HG02678 (cell line): Measurements from ENCODE around the gene ATP6V1E1.
"Not testable (repeated sequence)": the region's sequence is repeated elsewhere in the genome, so short reads cannot be mapped to it uniquely, and the experiment has no call there.

ENCODE experiments used
- ATAC-seq: cut with Tn5 transposase; IDR thresholded peaks from one replicate; pipeline ENCODE4 v1.9.1; 2021; ENCODE audit warnings: mild to moderate bottlenecking, moderate library complexity; ENCODE audit not compliant: unreplicated experiment

Gene ATP6V1E1

GRCh38 chr22:17583151-17583550, 45.4 kb downstream of the ATP6V1E1 start:
- ATAC-seq: no peak

DNA sequence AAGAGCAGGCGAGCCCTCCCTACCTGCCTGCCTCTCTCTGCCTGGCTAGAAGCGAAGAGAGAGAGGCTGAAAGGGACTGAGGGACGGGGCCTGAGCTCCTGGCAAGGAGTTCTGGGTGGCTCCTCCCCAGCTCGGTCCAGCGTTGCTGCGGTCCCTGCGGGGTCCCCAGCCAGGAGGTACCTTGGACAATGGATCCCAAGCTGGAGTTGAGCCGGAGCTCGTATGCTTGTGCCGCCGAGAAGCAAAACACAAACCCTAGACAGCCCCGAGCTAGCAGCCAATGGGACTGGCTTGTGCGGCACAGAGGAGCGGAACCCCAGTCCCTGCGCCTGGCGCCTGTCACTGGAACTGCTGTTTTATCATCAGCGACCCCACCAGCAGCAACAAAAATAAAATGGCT, 46.9 kb downstream of the ATP6V1E1 start:
- no peak for ATAC-seq

DNA sequence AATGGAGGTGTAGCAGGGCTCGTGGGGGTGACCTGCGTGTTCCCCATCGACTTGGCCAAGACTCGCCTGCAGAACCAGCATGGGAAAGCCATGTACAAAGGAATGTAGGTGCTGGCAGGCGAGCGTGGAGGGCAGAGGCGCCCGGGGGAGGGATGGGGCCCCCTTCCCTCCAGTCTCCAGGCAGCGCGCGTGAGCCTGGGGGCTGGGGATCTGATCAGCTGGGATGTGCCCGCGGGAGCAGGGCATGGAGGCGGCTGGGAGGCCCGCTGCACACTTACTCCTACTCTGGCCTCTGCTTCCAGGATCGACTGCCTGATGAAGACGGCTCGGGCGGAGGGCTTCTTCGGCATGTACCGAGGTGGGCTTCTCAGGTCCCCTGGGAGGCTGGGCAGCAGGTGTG, 47.5 kb downstream of the ATP6V1E1 start:
- ATAC-seq: no peak

DNA sequence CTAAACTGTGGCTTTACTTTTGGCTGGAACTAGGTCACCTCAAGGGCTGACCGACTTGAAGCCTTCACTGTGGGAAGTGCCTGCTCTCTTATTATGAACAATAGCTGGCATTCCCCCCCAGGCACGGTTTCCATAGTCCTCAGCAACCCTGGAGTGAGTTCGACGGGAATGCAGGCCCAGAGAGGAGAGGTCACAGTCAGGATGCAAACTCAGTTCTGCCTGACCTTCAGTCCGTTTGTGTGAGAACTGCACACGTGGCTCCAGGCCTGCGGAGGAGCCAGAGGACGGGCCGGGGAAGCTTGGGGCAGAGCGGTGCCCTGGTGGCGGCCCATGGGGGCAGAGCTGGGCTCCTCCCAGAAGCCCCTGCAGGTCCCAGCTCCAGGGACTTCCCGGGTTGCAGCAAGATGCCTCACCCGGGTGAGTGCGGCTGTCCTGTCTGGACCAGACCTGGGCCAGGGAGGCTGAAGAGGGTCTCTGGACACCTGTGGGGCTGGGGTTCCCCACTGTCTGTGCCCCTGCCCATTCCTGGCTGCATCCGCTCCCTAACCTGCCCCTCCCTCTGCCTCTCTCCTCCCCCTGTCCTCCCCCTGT, 48.0 kb downstream of the ATP6V1E1 start:
- no peak for ATAC-seq

DNA sequence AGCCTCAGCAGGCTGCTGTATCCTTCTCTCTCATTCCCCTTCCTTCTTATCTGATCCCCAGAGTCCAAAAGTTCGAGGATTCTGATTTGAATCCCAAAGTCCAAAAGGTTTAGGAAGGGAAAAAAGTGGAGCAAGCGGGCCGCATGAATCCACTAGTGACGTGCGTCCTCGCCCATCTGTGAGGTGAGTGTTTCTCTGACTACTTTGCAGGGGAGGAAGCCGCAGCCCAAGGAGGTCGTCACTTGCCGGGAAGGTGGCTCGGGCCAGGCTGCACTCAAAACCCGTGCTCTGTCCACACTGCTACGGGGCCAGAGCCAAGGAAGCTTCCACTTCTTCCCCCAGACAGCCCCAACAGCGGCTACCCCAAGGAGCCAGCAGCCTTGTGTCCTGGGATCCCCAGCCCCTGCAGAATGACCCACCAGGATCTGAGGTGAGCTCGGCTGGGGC, 49.0 kb downstream of the ATP6V1E1 start:
- no peak for ATAC-seq

DNA sequence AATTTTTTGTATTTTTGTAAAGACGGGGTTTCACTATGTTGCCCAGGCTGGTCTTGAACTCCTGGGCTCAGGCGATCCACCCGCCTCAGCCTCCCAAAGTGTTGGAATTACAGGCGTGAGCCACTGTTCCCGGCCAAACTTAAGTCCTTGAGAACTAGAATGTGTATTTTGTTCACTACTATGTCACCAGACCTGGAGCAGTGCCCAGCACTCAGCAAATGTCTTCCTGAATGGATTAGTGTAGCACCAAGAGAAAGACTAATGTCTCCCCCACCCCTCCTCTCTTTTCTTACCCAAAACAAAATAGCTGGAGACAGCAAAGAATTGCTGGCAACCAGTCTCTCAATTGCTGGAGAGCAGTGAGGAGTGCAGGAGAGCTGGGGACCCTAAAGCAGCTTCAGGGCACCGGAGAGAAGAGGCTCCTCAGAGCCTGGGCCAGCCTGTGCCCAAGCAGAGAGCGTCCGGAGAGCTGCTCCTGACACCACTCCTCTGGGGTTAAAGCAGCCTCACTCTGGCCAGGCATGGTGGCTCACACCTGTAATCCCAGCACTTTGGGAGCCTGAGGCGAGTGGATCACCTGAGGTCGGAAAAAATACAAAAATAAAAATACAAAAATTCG, 50.3 kb downstream of the ATP6V1E1 start:
- no peak for ATAC-seq

DNA sequence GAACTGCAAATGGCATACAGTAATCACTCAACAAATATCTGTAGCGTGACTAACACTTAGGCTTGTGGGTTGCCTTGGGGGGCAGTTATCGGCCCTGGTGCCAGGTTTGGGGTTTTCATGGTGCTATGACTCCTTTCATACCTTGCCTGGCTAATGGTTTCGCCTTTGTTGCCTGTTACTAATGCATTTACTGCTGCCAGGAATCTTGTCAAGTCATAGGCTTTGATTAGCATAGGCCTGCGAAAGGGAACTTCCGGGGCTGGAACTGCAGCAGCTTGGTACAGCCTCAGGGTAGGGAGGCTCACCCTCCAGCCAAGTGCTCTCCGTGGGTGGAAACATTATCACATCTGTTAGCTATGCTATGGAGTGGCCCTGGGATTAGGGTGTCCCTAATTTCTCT, 52.1 kb downstream of the ATP6V1E1 start:
- no peak for ATAC-seq

GRCh38 chr22:17575681-17576080, 52.9 kb downstream of the ATP6V1E1 start:
- no peak for ATAC-seq

DNA sequence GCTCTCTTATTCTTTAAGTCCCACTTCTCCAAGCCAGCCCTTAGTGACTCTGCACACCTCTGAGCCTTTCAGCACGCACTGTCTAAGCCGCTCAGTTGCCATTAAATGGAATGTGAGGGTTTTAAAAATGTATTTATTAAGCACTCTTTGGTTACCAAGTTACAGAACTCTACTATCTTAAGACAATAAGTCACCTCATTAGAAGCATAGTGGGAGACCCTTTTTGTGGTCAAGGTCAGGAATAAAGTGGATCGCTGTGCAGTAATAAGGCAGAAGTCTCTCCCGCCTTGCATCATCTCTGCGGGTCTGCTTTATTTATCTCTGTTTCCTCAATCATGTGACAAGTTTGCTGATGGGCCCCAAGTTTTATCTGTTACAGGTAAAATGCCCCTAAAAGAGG, 53.4 kb downstream of the ATP6V1E1 start:
- no peak for ATAC-seq

- no peak for ATAC-seq
Measured at GRCh38 chr22:17570851-17571631, 57.5 kb downstream of the ATP6V1E1 start.

GRCh38 chr22:17569971-17570511, 58.5 kb downstream of the ATP6V1E1 start:
- no peak for ATAC-seq

- ATAC-seq: no peak
Measured at GRCh38 chr22:17566776-17567175, 61.8 kb downstream of the ATP6V1E1 start.

DNA sequence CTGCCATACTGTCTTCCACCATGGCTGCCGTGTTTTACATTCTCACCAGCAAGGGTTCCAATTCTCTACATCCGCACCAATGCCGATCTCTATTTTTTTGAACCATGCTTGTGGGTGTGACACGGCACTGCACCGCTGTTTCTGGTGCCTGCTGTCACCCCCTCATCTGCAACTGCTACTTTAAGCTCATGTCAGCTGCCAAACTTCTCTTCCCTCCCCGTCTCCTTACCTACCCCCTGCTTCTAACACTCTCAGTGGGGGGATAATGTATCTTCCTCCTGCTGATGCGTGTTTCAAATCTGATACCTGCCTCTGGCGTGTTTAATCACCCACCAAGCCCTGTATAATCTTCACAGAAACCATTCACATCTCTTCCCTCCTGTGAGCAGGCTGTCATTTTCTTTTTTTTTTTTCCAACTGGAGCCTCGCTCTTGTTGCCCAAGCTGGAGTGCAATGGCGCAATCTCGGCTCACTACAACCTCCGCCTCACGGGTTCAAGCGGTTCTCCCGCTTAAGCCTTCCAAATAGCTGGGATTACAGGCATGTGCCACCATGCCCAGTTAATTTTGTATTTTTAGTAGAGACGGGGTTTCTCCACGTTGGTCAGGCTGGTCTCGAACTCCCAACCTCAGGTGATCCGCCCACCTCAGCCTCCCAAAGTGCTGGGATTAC, 62.4 kb downstream of the ATP6V1E1 start:
- not testable (repeated sequence) for ATAC-seq

DNA sequence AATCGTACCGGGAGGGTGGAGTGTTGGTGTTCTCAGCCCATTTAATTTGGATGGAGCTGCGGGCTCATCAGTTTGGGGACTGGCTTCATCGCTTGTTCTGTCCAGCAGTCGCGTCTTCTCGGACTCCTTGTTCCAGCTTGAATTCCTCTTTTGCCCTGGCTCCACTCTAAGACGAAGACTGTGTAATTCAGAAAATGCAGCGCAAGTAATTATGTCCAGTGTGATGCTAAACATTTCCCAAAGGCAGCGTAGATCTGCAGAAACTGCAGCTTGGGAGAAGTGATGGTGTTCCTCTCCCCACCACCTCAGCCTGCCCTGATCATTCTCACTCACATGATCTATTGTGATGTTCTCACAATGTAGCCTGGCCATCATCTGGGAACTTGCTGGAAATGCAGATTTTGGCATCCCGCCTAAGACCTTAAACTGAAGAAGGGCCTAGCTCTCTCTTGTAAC, 64.6 kb downstream of the ATP6V1E1 start:
- no peak for ATAC-seq

- ATAC-seq: no peak
Measured at GRCh38 chr22:17562906-17563870, 65.4 kb downstream of the ATP6V1E1 start, which contains the start of gene SLC25A18. Gene SLC25A18 (plus strand): TSS chr22:17563498. CDS start chr22:17579945, 16,447 bp downstream.

- no peak for ATAC-seq
Measured at GRCh38 chr22:17559188-17559587, 69.4 kb downstream of the ATP6V1E1 start.

- ATAC-seq: no peak
Measured at GRCh38 chr22:17554814-17555213, 73.7 kb downstream of the ATP6V1E1 start.

DNA sequence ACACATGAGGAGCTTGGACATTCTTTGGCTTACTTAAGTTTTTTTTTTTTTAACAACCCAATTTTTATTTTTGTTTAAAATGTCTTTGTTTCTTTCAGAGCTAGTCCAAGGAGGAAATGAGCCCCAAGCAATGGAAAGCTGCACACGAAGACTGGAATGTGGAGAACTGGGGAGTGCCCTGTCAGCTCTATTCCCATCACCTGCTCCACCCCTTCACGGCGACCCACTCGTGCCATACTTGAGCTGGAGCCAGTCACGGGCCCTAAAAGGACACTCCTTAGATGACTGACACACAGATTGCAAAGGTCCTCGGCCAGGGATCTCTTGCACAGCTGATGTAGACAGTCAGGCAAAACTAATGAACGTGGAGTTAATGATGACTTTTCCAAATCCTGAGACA, 75.8 kb downstream of the ATP6V1E1 start:
- no peak for ATAC-seq

- ATAC-seq: no peak
Measured at GRCh38 chr22:17549655-17550054, 78.9 kb downstream of the ATP6V1E1 start.

DNA sequence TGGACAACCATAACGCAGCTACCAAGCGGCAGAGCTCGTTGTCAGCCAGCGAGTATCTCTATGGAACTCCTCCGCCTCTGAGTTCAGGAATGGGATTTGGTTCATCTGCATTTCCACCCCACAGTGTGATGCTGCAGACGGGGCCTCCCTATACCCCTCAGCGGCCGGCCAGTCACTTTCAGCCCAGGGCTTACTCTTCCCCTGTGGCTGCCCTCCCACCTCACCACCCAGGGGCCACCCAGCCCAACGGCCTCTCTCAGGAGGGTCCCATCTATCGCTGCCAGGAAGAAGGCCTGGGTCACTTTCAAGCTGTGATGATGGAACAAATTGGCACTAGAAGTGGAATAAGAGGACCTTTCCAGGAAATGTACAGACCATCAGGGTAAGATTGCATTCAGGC, 79.4 kb downstream of the ATP6V1E1 start:
- ATAC-seq: no peak
